BE2C (cell line): ENCODE results near the gene KCTD3.

Source experiments
- DNase-seq: peaks from one replicate; pipeline ENCODE4 v3.0.0-alpha.2; 2020
- H3K27me3 ChIP-seq: fragments of 250-450 bp; sonication (Bioruptor Pico); 2 replicates; pipeline ENCODE4 v1.5.1; 2020; ENCODE audit warnings: mild to moderate bottlenecking
- H3K36me3 ChIP-seq: fragments of 250-450 bp; sonication (Bioruptor Pico); 2 replicates; pipeline ENCODE4 v1.5.1; 2020; ENCODE audit warnings: mild to moderate bottlenecking
- H3K4me1 ChIP-seq: fragments of 250-450 bp; sonication (Bioruptor Pico); 2 replicates; pipeline ENCODE4 v1.5.1; 2020
- H3K4me3 ChIP-seq: 2 replicates; pipeline ENCODE4 v1.5.1; 2011; ENCODE audit warnings: low read depth, low read length
- H3K9me3 ChIP-seq: fragments of 250-450 bp; sonication (Bioruptor Pico); 2 replicates; pipeline ENCODE4 v1.5.1; 2020
- TF ChIP-seq, protein P1 (sequence below): IDR thresholded peaks from 2 replicates; pipeline ENCODE4 v1.5.1; 2012; ENCODE audit warnings: mild to moderate bottlenecking, low read depth, low read length

The KCTD3 gene

GRCh38 chr1:215652371-215652770 lies 85.3 kb downstream of the KCTD3 start:
- TF ChIP-seq, protein P1, sequence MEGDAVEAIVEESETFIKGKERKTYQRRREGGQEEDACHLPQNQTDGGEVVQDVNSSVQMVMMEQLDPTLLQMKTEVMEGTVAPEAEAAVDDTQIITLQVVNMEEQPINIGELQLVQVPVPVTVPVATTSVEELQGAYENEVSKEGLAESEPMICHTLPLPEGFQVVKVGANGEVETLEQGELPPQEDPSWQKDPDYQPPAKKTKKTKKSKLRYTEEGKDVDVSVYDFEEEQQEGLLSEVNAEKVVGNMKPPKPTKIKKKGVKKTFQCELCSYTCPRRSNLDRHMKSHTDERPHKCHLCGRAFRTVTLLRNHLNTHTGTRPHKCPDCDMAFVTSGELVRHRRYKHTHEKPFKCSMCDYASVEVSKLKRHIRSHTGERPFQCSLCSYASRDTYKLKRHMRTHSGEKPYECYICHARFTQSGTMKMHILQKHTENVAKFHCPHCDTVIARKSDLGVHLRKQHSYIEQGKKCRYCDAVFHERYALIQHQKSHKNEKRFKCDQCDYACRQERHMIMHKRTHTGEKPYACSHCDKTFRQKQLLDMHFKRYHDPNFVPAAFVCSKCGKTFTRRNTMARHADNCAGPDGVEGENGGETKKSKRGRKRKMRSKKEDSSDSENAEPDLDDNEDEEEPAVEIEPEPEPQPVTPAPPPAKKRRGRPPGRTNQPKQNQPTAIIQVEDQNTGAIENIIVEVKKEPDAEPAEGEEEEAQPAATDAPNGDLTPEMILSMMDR: no peak

DNA sequence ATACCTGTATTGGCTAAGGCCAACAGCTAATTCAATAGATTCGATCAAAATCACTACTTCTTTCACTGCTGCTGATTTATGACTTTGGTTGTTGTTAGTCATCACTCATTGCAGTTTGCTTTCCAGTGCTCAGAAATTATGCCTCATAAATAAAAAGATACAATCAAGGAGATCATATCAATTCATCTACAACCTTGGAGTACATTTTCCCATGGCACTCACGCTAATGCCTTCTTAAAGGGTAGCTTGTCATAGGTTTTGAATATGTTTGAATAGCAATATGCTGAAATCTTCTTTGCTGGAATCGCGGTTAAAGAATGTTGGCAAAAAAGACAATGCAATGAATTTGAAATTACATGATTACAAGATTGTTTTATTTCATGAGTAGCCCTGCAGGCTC lies 89.9 kb downstream of the KCTD3 start:
- no peak for DNase-seq
- Histone ChIP-seq H3K9me3 (no peaks in the 10 kb centered on the region), H3K36me3 (no peaks in the 10 kb centered on the region), H3K4me3 (no peak overlapping the region), H3K27me3 (peaks cover 3% of the 10 kb centered on the region; the same call in 1 of the 2 replicates), H3K4me1 (no peaks in the 10 kb centered on the region)
- TF ChIP-seq, protein P1: no peak

More at GRCh38 chr1:215652371-215652770, 85.3 kb downstream of the KCTD3 start:
- H3K4me1 ChIP-seq: no peaks in the 10 kb centered on the region
- no peaks in the 10 kb centered on the region for H3K9me3 ChIP-seq
- no peak overlapping the region for H3K4me3 ChIP-seq
- H3K27me3 ChIP-seq: no peaks in the 10 kb centered on the region; the same call in 1 of the 2 replicates
- H3K36me3 ChIP-seq: no peaks in the 10 kb centered on the region
- DNase-seq: no peak

GRCh38 chr1:215660259-215660658 lies 93.2 kb downstream of the KCTD3 start:
- no peaks in the 10 kb centered on the region for H3K9me3 ChIP-seq
- no peaks in the 10 kb centered on the region for H3K4me1 ChIP-seq
- no peak overlapping the region for H3K4me3 ChIP-seq
- DNase-seq: no peak
- no peaks in the 10 kb centered on the region for H3K36me3 ChIP-seq
- peaks cover 3% of the 10 kb centered on the region; the same call in 1 of the 2 replicates for H3K27me3 ChIP-seq
- TF ChIP-seq, protein P1: no peak

DNA sequence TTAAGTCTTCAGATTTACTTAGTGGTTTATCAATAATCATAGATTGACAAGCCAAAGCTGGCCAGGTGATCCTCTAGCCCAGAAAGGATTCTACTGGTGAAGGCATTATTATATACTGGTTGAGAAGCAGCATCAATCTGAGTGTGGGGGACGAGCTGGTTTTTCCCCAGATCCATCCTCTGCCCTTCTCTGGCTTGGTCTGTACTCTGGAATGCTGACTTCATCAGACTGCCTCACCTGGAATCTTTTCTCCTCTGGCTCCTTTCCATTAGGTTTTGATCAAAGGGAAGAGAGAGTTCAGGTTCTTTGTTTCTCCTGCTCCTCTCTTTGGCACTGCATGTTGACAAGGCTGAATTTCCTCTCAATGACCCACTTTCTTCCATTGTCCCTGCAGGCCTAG lies 93.9 kb downstream of the KCTD3 start:
- H3K9me3 ChIP-seq: no peaks in the 10 kb centered on the region
- H3K4me3 ChIP-seq: no peak overlapping the region
- no peaks in the 10 kb centered on the region for H3K36me3 ChIP-seq
- H3K4me1 ChIP-seq: no peaks in the 10 kb centered on the region
- DNase-seq: no peak
- TF ChIP-seq, protein P1: no peak
- peaks cover 3% of the 10 kb centered on the region; the same call in 1 of the 2 replicates for H3K27me3 ChIP-seq

GRCh38 chr1:215665215-215665614 lies 98.1 kb downstream of the KCTD3 start:
- no peak for DNase-seq

DNA sequence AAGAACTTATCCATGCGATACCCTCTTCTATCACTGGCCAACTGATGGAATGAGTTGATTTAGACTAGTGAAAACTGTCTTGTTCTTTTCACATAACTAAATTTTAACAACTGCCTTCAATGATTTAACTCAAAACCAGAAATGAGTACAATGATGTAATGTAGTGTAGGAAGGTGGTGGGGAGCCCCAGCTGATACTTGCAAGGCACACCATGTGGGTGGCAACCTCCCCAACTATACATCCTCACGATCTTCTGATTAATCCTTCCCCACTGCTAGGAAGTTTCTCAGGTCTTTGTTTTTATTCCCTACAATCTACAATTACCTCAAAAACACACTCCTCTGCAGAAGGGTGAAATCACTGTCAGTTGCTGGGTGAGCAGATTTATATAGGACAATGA lies 100.7 kb downstream of the KCTD3 start:
- no peaks in the 10 kb centered on the region for H3K36me3 ChIP-seq
- DNase-seq: no peak
- TF ChIP-seq, protein P1: no peak
- no peaks in the 10 kb centered on the region for H3K4me1 ChIP-seq
- peaks cover 14% of the 10 kb centered on the region; the same call in 1 of the 2 replicates for H3K27me3 ChIP-seq
- H3K9me3 ChIP-seq: no peaks in the 10 kb centered on the region
- no peak overlapping the region for H3K4me3 ChIP-seq

More at GRCh38 chr1:215665215-215665614, 98.1 kb downstream of the KCTD3 start:
- no peaks in the 10 kb centered on the region for H3K9me3 ChIP-seq
- H3K27me3 ChIP-seq: peaks cover 6% of the 10 kb centered on the region; the same call in 1 of the 2 replicates
- H3K4me3 ChIP-seq: no peak overlapping the region
- no peaks in the 10 kb centered on the region for H3K4me1 ChIP-seq
- H3K36me3 ChIP-seq: no peaks in the 10 kb centered on the region
- TF ChIP-seq, protein P1: no peak
